Vagina (tissue), 2 donors: Measurements from ENCODE around the gene LCP1. TPM values are rescaled to one million over a fixed set of nuclear protein-coding genes. Genes with fewer than 3 reads are reported as not detected.

Source experiments
- DNase-seq, 2 donors: peaks; one replicate each; pipeline ENCODE4 v3.0.0-alpha.2; 2017; ENCODE audit errors: extremely low spot score in 2 of 2
- H3K27ac ChIP-seq: fragments of 200-600 bp; sonication (generic); one replicate; pipeline ENCODE4 v1.5.1; 2019
- H3K27me3 ChIP-seq: fragments of 200-600 bp; sonication (generic); one replicate; pipeline ENCODE4 v1.5.1; 2019
- H3K36me3 ChIP-seq, 2 donors: fragments of 200-600 bp; sonication (generic); one replicate each; pipeline ENCODE4 v1.5.1; 2017 to 2019
- H3K4me1 ChIP-seq: fragments of 200-600 bp; sonication (generic); one replicate; pipeline ENCODE4 v1.5.1; 2019
- H3K4me3 ChIP-seq, 2 donors: fragments of 200-600 bp; sonication (generic); 1 replicate in 1 of 2; 2 replicates in 1 of 2; pipeline ENCODE4 v1.5.1; 2016 to 2019
- H3K9me3 ChIP-seq: fragments of 200-600 bp; sonication (generic); one replicate; pipeline ENCODE4 v1.5.1; 2019
- POLR2A ChIP-seq, 2 donors: fragments of 450-650 bp; IDR thresholded peaks; one replicate each; pipeline ENCODE4 v1.6.1; 2017; ENCODE audit warnings: antibody characterized with exemption in 2 of 2, mild to moderate bottlenecking in 2 of 2, moderate library complexity in 2 of 2
- POLR2AphosphoS5 ChIP-seq, 2 donors: sonication (generic); formaldehyde crosslinking; IDR thresholded peaks; one replicate each; pipeline ENCODE4 v1.9.0; 2017; ENCODE audit warnings: antibody characterized with exemption in 2 of 2, mild to moderate bottlenecking in 2 of 2, low read depth in 1 of 2; ENCODE audit not compliant: insufficient read depth in 1 of 2
- intact Hi-C: fragments of 100-400 bp; cut with DNase I; formaldehyde crosslinking; loops from one replicate; pipeline ENCODE4 v1.15.1; 2023
- total RNA-seq: library from RNA; depleted of rRNA; stranded (reverse); fragments of >200 nt; gene quantifications from one replicate; pipeline ENCODE4 v1.2.3, GENCODE V29; 2016
- TF ChIP-seq, protein P1 (sequence below), 3 experiments: fragments of 450-650 bp in 2 of 3; fragments of 200-600 bp in 1 of 3; sonication (generic) in 1 of 3; IDR thresholded peaks; one replicate each; pipeline ENCODE4 v1.5.1; 2017 to 2019; ENCODE audit warnings: antibody characterized with exemption in 3 of 3, mild to moderate bottlenecking in 2 of 3, moderate library complexity in 2 of 3

Gene LCP1
- total RNA-seq, 1 donor from 2014 or later: 30.9 TPM

DNA sequence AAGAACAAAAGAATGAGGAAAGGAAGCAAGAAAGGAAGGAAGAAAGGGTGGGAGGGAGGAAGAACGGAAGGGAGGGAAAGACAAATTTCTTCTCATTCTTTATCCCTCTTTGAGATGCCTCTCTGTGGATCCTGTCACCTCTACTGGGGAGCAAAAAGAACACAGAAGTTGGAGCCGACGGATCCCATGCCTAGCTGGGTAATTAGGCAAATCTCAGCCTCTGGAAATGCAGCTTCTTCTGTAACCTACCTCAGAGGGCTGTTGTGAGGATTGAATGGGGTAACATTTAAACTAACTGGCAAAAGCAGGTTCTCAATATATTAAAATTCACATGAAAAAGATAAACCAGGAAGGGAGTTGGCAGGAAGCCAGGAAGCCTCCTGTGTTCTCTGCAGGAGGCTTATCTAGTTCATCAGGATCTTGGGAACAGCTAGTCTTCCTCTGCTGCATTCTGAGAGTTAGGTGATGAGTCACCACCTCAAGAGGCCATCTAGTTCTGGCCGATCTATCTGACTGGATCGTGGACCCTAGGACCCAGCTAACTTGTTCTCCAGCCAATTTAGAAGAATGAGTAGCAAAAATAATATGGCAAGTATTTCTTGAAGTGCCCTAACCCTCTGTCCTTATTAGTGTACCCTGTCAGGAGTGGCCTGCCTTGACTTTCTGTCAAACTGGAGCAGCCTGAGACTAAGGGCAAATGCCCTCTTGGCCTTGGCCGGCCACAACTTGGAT, 61.9 kb downstream of the LCP1 start:
- H3K4me3 ChIP-seq: no peak overlapping the region
- H3K9me3 ChIP-seq: no peaks in the 10 kb centered on the region
- H3K27me3 ChIP-seq: no peaks in the 10 kb centered on the region
- DNase-seq: no peak
- H3K36me3 ChIP-seq: no peaks in the 10 kb centered on the region
- H3K4me1 ChIP-seq: no peaks in the 10 kb centered on the region
- intact Hi-C loops: no loop called here
- H3K27ac ChIP-seq: no peak overlapping the region
- TF ChIP-seq POLR2A (IDR thresholded peaks at IDR 0.05): no peak

DNA sequence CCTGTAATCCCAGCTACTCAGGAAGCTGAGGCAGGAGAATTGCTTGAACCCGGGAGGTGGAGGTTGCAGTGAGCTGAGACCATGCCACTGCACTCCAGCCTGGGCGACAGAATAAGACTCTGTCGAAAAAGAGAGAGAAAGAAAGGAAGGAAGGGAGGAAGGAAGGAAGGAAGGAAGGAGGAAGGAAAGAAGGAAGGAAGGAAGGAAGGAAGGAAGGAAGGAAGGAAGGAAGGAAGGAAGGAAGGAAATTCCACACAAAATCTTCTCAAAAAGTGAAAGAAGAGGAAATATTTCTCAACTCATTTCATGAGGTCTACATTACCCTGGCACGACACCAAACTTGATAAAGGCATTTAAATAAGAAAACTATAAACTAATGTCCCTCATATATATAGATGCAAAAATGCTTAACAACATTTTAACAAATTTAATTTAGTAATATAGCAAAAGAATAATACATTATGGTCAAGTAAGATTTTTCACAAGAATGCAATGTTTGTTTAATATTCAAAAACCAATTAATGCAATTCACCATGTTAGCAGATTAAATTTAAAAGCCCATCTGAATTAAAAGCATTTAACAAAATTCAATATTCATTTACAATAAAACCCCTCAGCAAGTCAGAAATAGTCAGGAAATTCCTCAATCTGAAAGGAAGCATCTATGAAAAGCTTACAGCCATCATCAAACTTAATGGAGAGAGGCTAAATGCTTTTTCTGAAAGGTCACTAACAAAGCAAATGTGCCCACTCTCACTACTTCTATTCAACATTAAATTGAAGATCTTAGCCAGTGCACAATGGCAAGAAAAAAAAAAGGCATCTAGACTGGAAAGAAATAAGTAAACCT, 65.1 kb downstream of the LCP1 start:
- H3K36me3 ChIP-seq: no peaks in the 10 kb centered on the region
- H3K4me1 ChIP-seq: no peaks in the 10 kb centered on the region
- H3K27me3 ChIP-seq: no peaks in the 10 kb centered on the region
- no peak for DNase-seq
- H3K9me3 ChIP-seq: no peaks in the 10 kb centered on the region
- intact Hi-C loops: no loop called here
- H3K4me3 ChIP-seq: no peak overlapping the region
- TF ChIP-seq POLR2A (IDR thresholded peaks at IDR 0.05) (no peak), POLR2AphosphoS5 (IDR thresholded peaks at IDR 0.05; ENCODE audit: insufficient read depth in 1 of 2, low read depth in 1 of 2) (no peak)
- TF ChIP-seq, protein P1, sequence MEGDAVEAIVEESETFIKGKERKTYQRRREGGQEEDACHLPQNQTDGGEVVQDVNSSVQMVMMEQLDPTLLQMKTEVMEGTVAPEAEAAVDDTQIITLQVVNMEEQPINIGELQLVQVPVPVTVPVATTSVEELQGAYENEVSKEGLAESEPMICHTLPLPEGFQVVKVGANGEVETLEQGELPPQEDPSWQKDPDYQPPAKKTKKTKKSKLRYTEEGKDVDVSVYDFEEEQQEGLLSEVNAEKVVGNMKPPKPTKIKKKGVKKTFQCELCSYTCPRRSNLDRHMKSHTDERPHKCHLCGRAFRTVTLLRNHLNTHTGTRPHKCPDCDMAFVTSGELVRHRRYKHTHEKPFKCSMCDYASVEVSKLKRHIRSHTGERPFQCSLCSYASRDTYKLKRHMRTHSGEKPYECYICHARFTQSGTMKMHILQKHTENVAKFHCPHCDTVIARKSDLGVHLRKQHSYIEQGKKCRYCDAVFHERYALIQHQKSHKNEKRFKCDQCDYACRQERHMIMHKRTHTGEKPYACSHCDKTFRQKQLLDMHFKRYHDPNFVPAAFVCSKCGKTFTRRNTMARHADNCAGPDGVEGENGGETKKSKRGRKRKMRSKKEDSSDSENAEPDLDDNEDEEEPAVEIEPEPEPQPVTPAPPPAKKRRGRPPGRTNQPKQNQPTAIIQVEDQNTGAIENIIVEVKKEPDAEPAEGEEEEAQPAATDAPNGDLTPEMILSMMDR (IDR thresholded peaks at IDR 0.05): no peak
- no peak overlapping the region for H3K27ac ChIP-seq

DNA sequence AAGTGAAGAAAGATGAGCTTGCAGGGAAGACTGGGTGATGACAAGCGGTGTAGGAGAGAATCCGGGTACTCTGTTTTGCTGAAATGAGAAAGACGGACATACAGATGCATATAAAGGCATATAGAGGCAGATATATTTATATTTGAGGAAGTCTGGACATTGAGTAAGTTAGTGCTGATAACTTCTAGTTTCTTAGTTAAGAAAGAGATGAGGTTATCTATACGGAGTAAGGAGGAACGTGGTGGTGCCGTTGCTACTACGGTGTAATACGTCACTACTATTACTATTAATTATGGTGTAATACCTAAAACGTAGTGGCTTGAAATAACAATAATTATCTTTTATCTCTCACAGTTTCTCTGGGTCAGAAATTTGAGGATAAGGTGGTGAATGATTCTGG, 67.4 kb downstream of the LCP1 start:
- TF ChIP-seq POLR2A (IDR thresholded peaks at IDR 0.05) (no peak), POLR2AphosphoS5 (IDR thresholded peaks at IDR 0.05; ENCODE audit: insufficient read depth in 1 of 2, low read depth in 1 of 2) (no peak)
- TF ChIP-seq, protein P1 (IDR thresholded peaks at IDR 0.05): no peak

DNA sequence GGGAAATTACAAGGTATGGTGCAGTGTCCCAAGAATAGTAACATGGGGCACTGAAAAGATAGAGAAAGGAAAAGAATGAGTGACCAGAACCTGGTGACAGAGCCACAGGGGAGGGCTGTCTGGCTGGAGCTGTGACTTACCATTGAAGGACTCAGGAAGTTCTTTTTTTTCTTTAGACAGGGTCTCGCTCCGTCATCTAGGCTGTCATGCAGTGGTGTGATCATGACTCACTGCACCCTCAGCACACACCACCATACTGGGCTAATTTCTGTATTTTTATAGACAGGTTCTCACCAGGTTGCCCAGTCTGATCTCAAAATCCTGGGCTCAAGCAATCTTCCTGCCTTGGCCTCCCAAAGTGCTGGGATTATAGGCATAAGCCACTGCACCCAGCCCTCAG, 68.4 kb downstream of the LCP1 start:
- intact Hi-C loops: no loop called here
- no peak for DNase-seq
- Histone ChIP-seq H3K9me3 (no peaks in the 10 kb centered on the region), H3K4me3 (no peak overlapping the region), H3K4me1 (no peaks in the 10 kb centered on the region), H3K27me3 (no peaks in the 10 kb centered on the region), H3K27ac (no peak overlapping the region), H3K36me3 (no peaks in the 10 kb centered on the region)
- TF ChIP-seq POLR2AphosphoS5 (IDR thresholded peaks at IDR 0.05; ENCODE audit: insufficient read depth in 1 of 2, low read depth in 1 of 2) (no peak), POLR2A (IDR thresholded peaks at IDR 0.05) (no peak)
- TF ChIP-seq, protein P1 (IDR thresholded peaks at IDR 0.05): no peak

More for the DNA sequence above, 67.4 kb downstream of the LCP1 start:
- intact Hi-C loops: no loop called here
- no peak overlapping the region for H3K27ac ChIP-seq
- no peaks in the 10 kb centered on the region for H3K9me3 ChIP-seq
- H3K36me3 ChIP-seq: no peaks in the 10 kb centered on the region
- H3K27me3 ChIP-seq: no peaks in the 10 kb centered on the region
- H3K4me1 ChIP-seq: no peaks in the 10 kb centered on the region
- no peak overlapping the region for H3K4me3 ChIP-seq
- no peak for DNase-seq

DNA sequence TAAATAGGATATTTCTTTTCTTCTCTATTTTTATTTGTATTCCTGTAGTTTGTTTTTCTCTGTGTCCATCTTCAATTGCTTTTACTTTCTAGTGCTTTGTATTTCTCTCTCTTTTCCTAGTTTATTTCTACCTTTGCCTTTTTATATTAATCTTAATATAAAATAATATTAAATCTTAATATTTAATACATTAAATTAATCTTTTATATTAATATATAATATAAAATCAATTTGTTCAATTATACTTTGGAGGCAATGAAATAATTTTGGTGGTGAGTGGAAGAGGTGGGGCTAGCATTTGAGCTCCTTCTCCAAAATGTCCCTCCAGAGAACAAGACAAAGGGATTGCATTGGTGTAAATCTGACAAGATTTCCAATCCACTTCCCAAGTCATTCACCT, 70.8 kb downstream of the LCP1 start:
- TF ChIP-seq POLR2AphosphoS5 (IDR thresholded peaks at IDR 0.05; ENCODE audit: insufficient read depth in 1 of 2, low read depth in 1 of 2): no peak
- TF ChIP-seq, protein P1 (IDR thresholded peaks at IDR 0.05): no peak
- no peak for TF ChIP-seq POLR2A (IDR thresholded peaks at IDR 0.05)
- H3K27me3 ChIP-seq: no peaks in the 10 kb centered on the region
- no peaks in the 10 kb centered on the region for H3K4me1 ChIP-seq
- DNase-seq: no peak
- no peaks in the 10 kb centered on the region for H3K9me3 ChIP-seq
- H3K4me3 ChIP-seq: no peak overlapping the region
- no peak overlapping the region for H3K27ac ChIP-seq
- intact Hi-C loops: no loop called here
- no peaks in the 10 kb centered on the region for H3K36me3 ChIP-seq
